Peyer's patch (tissue), 4 donors: ENCODE data around the gene CBLB.

Experiments used
- CTCF ChIP-seq, 6 experiments: fragments of 450-650 bp in 4 of 6; fragments of 200-600 bp in 2 of 6; sonication (generic) in 1 of 6; IDR thresholded peaks; one replicate each; pipeline ENCODE4 v1.5.1; 2017 to 2019; ENCODE audit warnings: antibody characterized with exemption in 6 of 6, mild to moderate bottlenecking in 3 of 6, moderate library complexity in 1 of 6
- POLR2A ChIP-seq, 2 donors: fragments of 450-650 bp; IDR thresholded peaks; one replicate each; pipeline ENCODE4 v1.5.1; 2017; ENCODE audit warnings: antibody characterized with exemption in 2 of 2, mild to moderate bottlenecking in 2 of 2, moderate library complexity in 2 of 2

- no peak for TF ChIP-seq CTCF (IDR thresholded peaks at IDR 0.05)
- no peak for TF ChIP-seq POLR2A (IDR thresholded peaks at IDR 0.05)
Measured at GRCh38 chr3:105672996-105673395, 195.8 kb downstream of the CBLB start.
